DND-41 (cell line): ENCODE data around the gene AVPI1.

ENCODE experiments used
- EZH2 ChIP-seq: IDR thresholded peaks from 3 replicates; pipeline ENCODE4 v1.6.1; 2012; ENCODE audit warnings: borderline replicate concordance, low read depth, mild to moderate bottlenecking, moderate library complexity, low read length, inconsistent platforms; ENCODE audit not compliant: severe bottlenecking
- TF ChIP-seq, protein P1 (sequence below): IDR thresholded peaks from 2 replicates; pipeline ENCODE4 v1.5.1; 2012; ENCODE audit warnings: borderline replicate concordance, low read length, moderate library complexity, mild to moderate bottlenecking; ENCODE audit not compliant: poor library complexity, severe bottlenecking; ENCODE audit errors: extremely low read depth

- TF ChIP-seq, protein P1, sequence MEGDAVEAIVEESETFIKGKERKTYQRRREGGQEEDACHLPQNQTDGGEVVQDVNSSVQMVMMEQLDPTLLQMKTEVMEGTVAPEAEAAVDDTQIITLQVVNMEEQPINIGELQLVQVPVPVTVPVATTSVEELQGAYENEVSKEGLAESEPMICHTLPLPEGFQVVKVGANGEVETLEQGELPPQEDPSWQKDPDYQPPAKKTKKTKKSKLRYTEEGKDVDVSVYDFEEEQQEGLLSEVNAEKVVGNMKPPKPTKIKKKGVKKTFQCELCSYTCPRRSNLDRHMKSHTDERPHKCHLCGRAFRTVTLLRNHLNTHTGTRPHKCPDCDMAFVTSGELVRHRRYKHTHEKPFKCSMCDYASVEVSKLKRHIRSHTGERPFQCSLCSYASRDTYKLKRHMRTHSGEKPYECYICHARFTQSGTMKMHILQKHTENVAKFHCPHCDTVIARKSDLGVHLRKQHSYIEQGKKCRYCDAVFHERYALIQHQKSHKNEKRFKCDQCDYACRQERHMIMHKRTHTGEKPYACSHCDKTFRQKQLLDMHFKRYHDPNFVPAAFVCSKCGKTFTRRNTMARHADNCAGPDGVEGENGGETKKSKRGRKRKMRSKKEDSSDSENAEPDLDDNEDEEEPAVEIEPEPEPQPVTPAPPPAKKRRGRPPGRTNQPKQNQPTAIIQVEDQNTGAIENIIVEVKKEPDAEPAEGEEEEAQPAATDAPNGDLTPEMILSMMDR: no peak
- TF ChIP-seq EZH2: no peak
Observed at GRCh38 chr10:97631098-97631497, 55.9 kb downstream of the AVPI1 start.
